ENCODE measurements around the gene MYOG.

Gene MYOG

DNA sequence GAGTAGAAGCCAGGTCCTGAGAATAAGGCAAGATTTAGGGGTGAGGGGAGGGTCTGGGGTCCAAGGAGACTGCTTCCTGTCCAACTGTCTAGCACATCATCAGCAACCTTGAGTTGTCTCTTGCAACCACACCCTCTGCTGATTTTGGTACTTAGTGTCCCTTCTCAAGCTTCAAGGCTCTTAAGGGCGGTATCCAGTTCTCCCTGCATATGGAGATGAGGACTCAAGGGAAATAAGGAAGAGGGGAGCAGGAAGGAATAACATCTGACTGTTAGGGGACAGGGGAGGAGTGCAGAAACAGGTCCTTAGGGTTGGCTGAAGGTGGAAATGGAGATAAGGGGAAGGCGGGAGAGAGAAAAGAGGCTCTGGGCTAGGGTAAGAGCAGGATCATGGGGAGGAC lies 12.3 kb downstream of the MYOG start:
- in situ Hi-C loops (cut with MboI; ENCODE audit: low sequenced_read_pairs): no loop called here

DNA sequence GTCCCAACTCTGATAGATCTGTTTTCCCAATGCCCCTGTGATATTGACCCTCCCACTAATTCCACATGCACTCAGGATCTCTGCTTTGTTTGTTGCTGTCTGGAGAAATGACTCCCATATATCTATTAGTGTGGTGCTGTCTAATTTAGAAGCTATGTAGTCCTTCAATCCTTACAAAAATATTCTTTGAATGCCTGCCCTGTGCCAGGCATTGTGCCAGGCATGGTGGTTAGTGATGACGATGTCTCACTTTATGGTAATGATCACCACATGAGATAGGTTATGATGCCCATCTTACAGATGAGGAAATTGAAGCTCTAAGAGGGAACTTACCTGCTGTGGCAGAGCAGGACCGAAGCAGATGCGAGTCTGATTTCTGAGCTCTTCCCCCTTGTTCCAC lies 12.9 kb downstream of the MYOG start:
- in situ Hi-C loops (cut with MboI; ENCODE audit: low sequenced_read_pairs): no loop called here

- in situ Hi-C loops (cut with MboI; ENCODE audit: low sequenced_read_pairs): no loop called here
Observed at GRCh38 chr1:203072002-203072602, 13.7 kb downstream of the MYOG start.

GRCh38 chr1:203069030-203069747 lies 16.6 kb downstream of the MYOG start:
- in situ Hi-C loops (cut with MboI; ENCODE audit: low sequenced_read_pairs): no loop called here

- in situ Hi-C loops (cut with MboI; ENCODE audit: low sequenced_read_pairs): no loop called here
Observed at GRCh38 chr1:203066965-203067364, 18.8 kb downstream of the MYOG start.

DNA sequence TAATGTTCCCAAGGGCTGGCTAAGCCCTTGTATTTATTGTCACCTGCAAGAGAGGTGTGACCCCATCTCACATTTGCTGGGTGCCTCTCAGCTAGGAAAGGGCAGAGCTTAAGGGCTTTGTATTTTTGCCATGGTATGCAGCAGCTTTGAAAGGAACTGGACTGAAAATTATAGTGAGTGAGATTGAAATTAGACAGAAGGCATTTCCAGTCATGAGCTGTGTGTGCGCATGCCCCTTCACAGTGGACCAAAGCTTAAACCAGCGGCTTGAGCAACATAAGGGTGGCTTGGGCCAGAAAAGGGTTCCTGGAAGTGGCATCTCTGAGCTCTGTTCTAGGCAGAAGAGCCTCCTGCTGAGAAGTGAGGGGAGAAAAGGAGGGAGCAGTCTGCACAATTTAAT lies 19.8 kb downstream of the MYOG start:
- in situ Hi-C loops (cut with MboI; ENCODE audit: low sequenced_read_pairs): no loop called here

DNA sequence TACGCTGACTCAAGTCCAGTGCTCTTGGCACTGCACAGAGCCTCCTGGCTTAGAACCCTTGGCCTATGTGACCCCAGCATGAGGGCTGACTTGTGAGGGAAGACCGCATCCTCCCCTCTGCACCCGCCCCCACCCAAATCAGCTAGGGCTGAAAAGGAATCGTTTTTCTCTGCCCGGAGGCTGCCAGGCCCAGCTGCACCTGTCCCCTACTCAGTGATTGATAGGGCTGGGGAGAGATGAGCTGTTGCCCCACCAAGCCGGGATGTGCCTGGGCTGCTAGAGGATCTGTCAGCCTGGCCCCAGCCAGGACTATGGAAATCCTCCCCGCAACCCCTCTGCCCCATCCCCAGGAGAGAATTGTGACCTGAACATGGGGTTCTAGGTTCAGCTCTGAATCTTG lies 20.6 kb downstream of the MYOG start:
- in situ Hi-C loops (cut with MboI; ENCODE audit: low sequenced_read_pairs): no loop called here

DNA sequence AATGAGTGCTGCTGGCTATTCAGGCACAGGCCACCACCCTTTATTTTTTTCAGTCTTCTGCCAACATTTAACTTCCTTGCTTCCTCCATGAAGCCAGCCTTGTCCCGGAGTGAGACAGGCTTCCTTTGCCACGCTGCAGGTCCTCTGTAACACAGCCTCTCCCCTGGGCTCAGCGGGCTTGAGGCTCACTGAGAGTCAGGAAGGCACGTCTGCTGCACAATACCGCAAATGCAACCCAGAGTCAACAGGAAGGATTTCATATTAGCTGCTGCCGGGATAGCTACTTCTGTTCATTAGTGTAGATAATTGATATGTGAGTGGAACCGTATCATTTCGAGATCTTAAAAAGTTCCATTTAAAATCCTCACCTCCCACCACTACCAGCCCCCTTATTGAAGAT lies 22.5 kb downstream of the MYOG start:
- in situ Hi-C loops (cut with MboI; ENCODE audit: low sequenced_read_pairs): no loop called here

DNA sequence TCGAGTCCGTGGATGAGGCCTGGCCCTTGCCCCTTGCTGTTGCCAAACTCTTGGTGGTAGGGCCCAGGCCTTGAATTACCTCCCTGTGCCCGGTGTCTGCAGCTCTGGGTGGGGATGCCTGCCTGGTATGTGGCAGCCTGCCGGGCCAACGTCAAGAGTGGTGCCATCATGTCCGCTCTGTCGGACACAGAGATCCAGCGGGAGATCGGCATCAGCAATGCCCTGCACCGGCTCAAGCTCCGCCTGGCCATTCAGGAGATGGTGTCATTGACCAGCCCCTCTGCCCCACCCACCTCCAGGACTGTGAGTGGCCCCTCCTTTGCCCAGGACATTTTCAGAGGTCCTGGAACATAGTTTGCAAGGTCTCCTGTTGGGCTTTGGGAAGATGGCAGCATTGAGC lies 25.7 kb downstream of the MYOG start:
- in situ Hi-C loops (cut with MboI; ENCODE audit: low sequenced_read_pairs): no loop called here

DNA sequence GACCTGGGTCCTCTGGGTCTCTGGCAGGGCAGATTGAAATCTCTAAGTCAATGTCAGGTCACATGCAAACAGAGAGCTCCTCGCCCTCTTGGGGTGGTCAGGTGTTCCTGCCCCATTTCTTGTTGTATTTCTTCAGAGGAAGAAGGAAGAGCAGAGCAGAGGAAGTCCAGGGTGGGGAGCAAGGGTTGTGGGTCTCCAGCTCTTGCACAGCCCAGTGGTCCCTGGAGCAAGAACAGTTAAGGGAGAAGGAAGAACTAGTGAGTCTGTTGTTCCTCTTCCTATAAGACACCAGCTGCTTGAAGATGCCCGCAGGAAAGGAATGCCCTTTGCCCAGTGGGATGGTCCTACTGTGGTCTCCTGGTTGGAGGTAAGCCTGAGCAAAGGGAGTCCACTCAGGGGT lies 26.3 kb downstream of the MYOG start:
- in situ Hi-C loops (cut with MboI; ENCODE audit: low sequenced_read_pairs): no loop called here

DNA sequence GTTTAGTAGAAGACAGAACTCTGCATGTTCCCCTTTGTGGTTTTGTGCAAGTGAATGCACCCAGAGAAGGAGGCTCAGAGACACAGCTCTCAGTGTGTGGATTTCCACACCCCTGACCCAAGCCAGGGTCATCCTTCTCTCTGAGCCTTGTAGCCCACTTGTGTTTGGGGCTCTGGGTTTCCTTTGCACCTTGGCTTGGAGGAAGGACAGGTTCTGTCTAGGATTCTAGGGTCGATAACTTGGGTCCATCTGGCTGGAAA lies 27.2 kb downstream of the MYOG start:
- in situ Hi-C loops (cut with MboI; ENCODE audit: low sequenced_read_pairs): no loop called here

DNA sequence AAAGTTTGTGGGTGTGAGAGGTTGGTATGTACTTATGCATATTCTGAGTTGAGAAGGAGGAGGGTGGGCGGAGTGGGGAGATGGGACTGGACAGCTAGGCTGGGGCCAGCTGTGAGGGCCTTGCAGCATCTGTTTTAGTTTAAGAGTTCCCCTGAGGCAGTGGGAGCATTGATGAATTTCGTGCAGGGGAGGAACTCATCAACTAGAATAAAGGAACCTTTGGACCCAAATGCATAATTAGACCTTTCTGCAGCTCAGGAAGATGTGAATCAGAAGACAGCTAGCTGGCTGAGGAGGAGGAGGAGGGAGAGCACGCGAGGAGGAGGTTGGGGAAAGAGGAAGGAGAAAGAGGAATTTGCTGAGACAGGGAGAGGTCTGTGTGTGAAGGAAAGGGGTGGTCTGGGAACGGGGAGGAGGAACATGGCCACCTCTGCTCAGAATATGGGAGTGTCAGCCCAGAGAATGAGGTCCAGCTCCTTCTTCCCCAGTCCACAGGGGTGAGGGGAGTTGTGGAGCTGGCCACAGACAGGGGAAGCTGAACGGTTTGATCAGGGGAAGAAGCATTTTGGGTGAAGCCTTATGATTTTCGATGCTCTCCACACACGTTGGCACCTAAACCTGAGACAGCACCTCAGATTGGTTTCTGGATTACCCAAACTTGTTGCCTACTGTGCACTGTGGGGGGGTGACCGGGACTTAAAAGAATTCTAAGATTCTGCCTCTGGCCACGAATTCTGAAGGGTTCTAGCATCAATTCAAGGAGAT lies 27.7 kb downstream of the MYOG start:
- in situ Hi-C loops (cut with MboI; ENCODE audit: low sequenced_read_pairs): no loop called here

- in situ Hi-C loops (cut with MboI; ENCODE audit: low sequenced_read_pairs): no loop called here
Observed at GRCh38 chr1:203056516-203056915, 29.3 kb downstream of the MYOG start.

GRCh38 chr1:203056012-203056411 lies 29.8 kb downstream of the MYOG start:
- in situ Hi-C loops (cut with MboI; ENCODE audit: low sequenced_read_pairs): no loop called here

GRCh38 chr1:203055161-203055799 lies 30.5 kb downstream of the MYOG start:
- in situ Hi-C loops (cut with MboI; ENCODE audit: low sequenced_read_pairs): no loop called here

GRCh38 chr1:203054642-203055041 lies 31.2 kb downstream of the MYOG start:
- in situ Hi-C loops (cut with MboI; ENCODE audit: low sequenced_read_pairs): no loop called here

DNA sequence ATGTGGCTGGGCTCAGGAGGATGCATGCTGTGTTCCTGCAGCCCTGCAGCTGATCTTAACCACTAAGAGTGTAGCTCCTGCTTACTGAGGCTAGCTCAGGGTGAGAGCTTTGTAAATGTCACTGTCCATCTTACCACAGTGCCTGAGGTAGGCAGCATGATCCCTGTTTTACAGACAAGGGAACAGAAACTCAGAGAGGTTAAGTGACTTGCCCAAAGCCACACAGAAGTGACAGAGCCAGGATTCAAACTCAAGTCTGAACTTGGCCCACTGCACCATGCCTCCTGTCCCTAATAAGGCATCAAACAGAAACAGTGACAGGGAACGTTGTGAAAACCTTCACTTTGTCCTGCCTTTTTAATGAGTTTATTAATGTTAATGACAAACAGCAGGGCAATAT lies 31.6 kb downstream of the MYOG start:
- in situ Hi-C loops (cut with MboI; ENCODE audit: low sequenced_read_pairs): no loop called here

GRCh38 chr1:203052601-203053000 lies 33.2 kb downstream of the MYOG start:
- in situ Hi-C loops (cut with MboI; ENCODE audit: low sequenced_read_pairs): no loop called here

DNA sequence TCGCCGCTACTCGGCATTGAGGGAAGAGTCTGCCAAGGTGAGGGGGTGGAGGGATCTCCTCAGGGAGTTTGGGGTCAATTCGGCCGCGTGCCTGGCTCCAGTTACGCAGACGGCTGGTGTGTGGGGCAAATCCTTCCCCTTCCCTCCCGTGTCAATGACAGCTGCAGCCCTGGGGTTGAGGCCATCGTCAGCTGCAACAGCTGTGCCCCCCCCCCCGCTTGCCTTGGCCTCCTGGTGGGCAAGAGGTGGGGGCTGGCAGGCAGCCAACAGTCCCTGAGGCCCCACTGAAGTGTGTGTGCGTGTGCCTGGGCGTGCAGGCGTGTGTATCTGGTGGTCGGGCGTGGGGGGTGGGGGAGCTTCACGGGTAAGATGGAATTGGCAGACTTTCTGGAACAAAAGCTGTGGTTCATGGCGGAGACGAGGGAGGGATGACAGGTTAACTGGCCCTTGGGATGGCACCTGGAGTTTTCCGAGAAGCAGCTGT lies 33.9 kb downstream of the MYOG start:
- in situ Hi-C loops (cut with MboI; ENCODE audit: low sequenced_read_pairs): no loop called here

GRCh38 chr1:203050826-203051225 lies 35.0 kb downstream of the MYOG start:
- in situ Hi-C loops (cut with MboI; ENCODE audit: low sequenced_read_pairs): no loop called here

- in situ Hi-C loops (cut with MboI; ENCODE audit: low sequenced_read_pairs): loop anchor here (10.0 to 25.0 kb wide), 3 partner anchors 165 to 1313 kb away; partner anchors contain the start of genes OPTC, PLEKHA6 and PRELP
Observed at GRCh38 chr1:203049576-203050180, 36.1 kb downstream of the MYOG start.
